Epithelial cell of esophagus (primary cell): ENCODE results near the gene RPL19.
"Not testable (repeated sequence)": the region's sequence is repeated elsewhere in the genome, so short reads cannot be mapped to it uniquely, and the experiment has no call there.

ENCODE experiments used
- DNase-seq: peaks from one replicate; pipeline ENCODE4 v3.0.0; 2010; ENCODE audit warnings: low read depth
- H3K4me3 ChIP-seq: 2 replicates; pipeline ENCODE4 v1.5.1; 2011; ENCODE audit warnings: mild to moderate bottlenecking, low read length, control low read depth
- TF ChIP-seq, protein P1 (sequence below): IDR thresholded peaks from 2 replicates; pipeline ENCODE4 v1.5.1; 2011; ENCODE audit warnings: low read depth, mild to moderate bottlenecking, low read length, control low read depth, inconsistent platforms; ENCODE audit not compliant: insufficient read depth; ENCODE audit errors: missing control alignments

Gene RPL19

DNA sequence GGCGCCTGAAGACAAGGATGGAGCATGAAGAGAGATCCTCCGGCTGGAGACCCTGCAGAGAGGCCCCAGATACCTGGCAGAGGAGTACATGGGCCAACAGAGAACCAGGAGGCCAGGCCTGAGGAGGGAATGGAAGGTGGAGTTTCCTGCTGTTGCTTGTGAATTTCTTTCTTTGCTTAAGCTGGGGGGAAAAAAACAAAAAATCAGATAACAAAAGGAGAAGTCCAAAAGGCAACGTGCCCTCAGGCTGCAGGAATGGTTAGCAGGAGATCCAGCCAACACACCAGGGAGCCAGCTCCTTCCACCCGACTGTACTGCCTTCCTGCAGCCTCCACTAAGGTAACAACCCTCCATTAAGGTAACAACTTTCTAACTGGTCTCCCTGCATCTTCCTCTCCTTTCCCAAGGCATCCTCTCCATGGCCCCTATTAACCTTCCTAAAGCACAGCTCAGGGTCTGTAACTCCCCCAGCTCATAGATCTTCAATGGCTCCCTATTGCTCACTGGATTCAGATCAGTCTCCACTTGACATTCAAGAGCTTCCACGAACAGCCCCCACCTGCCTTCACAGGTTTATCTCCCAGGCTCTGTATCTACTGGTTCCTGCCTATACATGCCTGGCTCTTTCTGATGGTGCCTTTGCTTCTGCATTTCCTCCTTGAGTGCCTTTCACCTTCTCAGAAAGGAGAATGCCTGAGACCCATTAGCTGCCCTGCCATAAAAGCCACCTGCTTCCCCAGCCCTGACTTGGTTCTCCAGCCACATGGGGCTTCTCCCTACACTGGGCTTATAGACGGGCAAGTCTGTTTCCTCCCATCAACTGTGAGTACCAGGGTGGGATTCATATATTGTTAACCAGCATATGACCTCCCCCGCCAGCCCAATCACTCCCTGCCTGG, 33.4 kb upstream of the RPL19 start:
- peak; percentile 42 for DNase-seq
- TF ChIP-seq, protein P1, sequence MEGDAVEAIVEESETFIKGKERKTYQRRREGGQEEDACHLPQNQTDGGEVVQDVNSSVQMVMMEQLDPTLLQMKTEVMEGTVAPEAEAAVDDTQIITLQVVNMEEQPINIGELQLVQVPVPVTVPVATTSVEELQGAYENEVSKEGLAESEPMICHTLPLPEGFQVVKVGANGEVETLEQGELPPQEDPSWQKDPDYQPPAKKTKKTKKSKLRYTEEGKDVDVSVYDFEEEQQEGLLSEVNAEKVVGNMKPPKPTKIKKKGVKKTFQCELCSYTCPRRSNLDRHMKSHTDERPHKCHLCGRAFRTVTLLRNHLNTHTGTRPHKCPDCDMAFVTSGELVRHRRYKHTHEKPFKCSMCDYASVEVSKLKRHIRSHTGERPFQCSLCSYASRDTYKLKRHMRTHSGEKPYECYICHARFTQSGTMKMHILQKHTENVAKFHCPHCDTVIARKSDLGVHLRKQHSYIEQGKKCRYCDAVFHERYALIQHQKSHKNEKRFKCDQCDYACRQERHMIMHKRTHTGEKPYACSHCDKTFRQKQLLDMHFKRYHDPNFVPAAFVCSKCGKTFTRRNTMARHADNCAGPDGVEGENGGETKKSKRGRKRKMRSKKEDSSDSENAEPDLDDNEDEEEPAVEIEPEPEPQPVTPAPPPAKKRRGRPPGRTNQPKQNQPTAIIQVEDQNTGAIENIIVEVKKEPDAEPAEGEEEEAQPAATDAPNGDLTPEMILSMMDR, result no peak
- H3K4me3 ChIP-seq, result no peak overlapping the region

DNA sequence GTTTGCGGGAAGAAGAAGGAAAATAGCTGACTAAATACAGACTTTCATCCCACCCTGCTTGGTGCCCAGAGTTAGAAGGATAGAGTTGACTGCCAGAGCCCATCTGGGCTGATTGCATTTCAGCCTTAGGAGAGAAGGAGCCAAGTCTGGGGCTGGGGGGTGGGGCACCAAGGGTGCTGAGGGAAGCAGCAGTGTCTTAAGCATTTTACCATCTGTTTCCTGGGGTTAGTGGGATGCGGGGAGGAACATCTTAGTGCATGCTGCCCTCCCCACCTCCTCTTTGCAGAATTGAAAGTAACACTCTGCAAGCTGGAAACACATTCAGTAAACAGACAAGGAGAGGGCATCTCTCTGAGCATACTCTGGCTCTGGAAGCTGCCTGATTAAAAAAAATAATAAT, 32.6 kb upstream of the RPL19 start:
- no peak for DNase-seq
- no peak overlapping the region for H3K4me3 ChIP-seq
- TF ChIP-seq, protein P1, result no peak

DNA sequence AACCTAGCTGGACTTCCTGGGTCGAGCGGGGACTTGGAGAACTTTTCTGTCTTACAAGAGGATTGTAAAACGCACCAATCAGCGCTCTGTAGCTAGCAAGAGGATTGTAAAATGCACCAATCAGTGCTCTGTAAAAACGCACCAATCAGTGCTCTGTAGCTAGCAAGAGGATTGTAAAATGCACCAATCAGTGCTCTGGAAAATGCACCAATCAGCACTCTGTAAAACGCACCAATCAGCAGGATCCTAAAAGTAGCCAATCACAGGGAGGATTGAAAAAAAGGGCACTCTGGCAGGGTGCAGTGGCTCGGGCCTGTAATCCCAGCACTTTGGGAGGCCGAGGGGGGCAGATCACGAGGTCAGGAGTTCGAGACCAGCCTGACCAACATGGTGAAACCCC, 31.6 kb upstream of the RPL19 start:
- not testable (repeated sequence) for DNase-seq

DNA sequence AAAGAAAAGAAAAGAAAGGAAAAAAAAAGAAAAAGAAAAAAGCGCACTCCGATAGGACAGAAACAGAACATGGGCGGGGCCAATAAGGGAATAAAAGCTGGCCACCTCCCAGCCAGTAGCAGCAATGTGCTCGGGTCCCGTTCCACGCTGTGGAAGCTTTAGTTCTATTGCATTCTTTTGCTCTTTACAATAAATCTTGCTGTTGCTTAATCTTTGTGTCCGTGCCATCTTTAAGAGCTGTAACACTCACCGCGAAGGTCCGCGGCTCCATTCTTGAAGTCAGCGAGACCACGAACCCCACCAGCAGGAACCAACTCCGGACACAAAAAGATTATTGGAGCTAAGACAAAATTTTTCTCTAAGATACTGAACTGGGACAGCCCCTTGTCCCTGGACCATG, 31.0 kb upstream of the RPL19 start:
- DNase-seq, result no peak
- TF ChIP-seq, protein P1, result no peak
- no peak overlapping the region for H3K4me3 ChIP-seq

More for the DNA sequence above, 31.6 kb upstream of the RPL19 start:
- H3K4me3 ChIP-seq, result not testable (repeated sequence)

DNA sequence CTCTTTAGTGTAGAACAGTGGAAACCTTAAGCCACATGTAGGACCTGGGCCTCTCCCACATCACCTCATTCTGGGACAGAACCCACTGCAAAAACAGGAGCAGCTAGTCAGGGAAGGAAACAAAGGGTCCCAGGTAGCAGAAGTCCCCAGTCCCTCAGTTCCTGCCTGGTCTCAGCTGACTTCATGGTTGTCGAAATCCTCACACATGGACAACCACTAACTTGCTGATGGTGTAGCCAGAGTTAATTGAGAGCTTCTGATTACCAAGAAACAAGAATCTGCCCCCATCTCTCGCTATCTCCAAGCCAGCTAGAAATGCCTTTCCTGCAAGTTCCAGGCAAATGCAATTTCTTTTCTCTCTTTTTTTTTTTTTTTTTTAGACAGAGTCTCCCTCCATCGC, 30.6 kb upstream of the RPL19 start:
- TF ChIP-seq, protein P1, result no peak
- DNase-seq, result no peak
- H3K4me3 ChIP-seq, result no peak overlapping the region

DNA sequence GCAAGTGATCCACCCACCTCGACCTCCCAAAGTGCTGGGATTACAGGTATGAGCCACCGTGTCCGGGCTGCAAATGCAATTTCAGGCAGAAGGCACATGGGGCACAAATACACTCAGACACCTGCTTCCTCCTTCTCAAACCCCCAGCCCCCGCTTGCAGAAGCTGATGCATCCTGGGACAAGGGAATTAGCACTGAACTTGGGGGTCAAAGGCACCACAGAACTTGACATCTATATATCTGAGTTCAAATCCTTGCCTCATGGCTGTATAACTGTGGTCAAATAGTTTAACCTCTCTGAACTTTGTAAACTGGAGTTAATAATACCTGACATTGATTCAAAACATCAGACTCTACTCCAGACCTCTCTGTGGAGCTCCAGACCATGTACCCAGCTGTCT, 30.0 kb upstream of the RPL19 start:
- TF ChIP-seq, protein P1, result no peak
- DNase-seq, result no peak

DNA sequence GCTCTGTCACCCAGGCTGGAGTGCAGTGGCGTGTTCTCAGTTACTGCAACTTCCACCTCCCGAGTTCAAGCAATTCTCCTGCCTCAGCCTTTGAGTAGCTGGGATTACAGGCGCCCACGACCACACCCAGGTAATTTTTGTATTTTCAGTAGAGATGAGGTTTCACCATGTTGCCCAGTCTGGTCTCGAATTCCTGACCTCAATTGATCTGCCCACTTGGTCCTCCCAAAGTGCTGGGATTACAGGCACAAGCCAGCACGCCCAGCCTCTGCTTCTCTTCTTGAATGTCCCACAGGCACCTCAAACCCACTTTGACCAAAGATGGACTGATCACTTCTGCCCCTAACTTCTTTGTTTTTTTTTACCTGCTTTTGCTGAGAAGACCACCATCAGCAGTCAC, 29.5 kb upstream of the RPL19 start:
- no peak for DNase-seq
- TF ChIP-seq, protein P1, result no peak

More for the DNA sequence above, 30.0 kb upstream of the RPL19 start:
- H3K4me3 ChIP-seq, result no peak overlapping the region

More for the DNA sequence above, 29.5 kb upstream of the RPL19 start:
- no peak overlapping the region for H3K4me3 ChIP-seq
